IMR-90 (cell line): ENCODE data around the gene DOCK2. TPM values are rescaled to one million over a fixed set of nuclear protein-coding genes. Genes with fewer than 3 reads are reported as not detected.

ENCODE experiments used
- ATAC-seq: fragments of 200-7000 bp; cut with Tn5 transposase; 2 replicates; pipeline ENCODE4 v1.9.1; 2020; ENCODE audit warnings: low read depth, mild to moderate bottlenecking, moderate library complexity
- BruUV-seq: library from RNA; stranded (reverse); fragments of 400-500 nt; replicated peaks from 2 replicates; lab custom pipeline; 2021; lab: Mats Ljungman, UMichigan
- CTCF ChIA-PET: fragments of 300-600 bp; formaldehyde crosslinking; extraction: SDS; loops from one replicate; lab custom pipeline; 2021; ENCODE audit warnings: antibody characterized with exemption; lab: Yijun Ruan, JAX
- POLR2A ChIA-PET: fragments of 300-600 bp; sonication (Branson Sonifier 250); formaldehyde crosslinking; loops from one replicate; lab custom pipeline; 2022; ENCODE audit warnings: antibody characterized with exemption; ENCODE audit not compliant: unreplicated experiment; lab: Charles Lee
- DNase-seq: peaks from one replicate; pipeline ENCODE4 v3.0.0; 2013
- H2AFZ ChIP-seq: replicated peaks from 2 replicates; pipeline ENCODE3; 2013; ENCODE audit warnings: low read length, mild to moderate bottlenecking; ENCODE audit not compliant: poor library complexity
- H2AK5ac ChIP-seq: 2 replicates; pipeline ENCODE4 v1.6.1; 2013; ENCODE audit warnings: low read depth, low read length, inconsistent platforms
- H2AK9ac ChIP-seq: replicated peaks from 2 replicates; pipeline ENCODE3; 2013; ENCODE audit warnings: mild to moderate bottlenecking, low read depth, low read length, moderate library complexity; ENCODE audit not compliant: poor library complexity
- H2BK120ac ChIP-seq: 2 replicates; pipeline ENCODE4 v1.6.1; 2013; ENCODE audit warnings: low read depth, low read length, inconsistent platforms
- H2BK15ac ChIP-seq: 3 replicates; pipeline ENCODE4 v1.6.1; 2013; ENCODE audit warnings: low read depth, low read length, inconsistent platforms
- H2BK20ac ChIP-seq: 2 replicates; pipeline ENCODE4 v1.6.1; 2013; ENCODE audit warnings: low read depth, mild to moderate bottlenecking, inconsistent platforms, low read length, moderate library complexity
- H2BK5ac ChIP-seq: 2 replicates; pipeline ENCODE4 v1.6.1; 2013; ENCODE audit warnings: mild to moderate bottlenecking, low read depth, low read length, inconsistent platforms; ENCODE audit not compliant: poor library complexity, severe bottlenecking
- H3K14ac ChIP-seq: replicated peaks from 2 replicates; pipeline ENCODE4 v1.6.1; 2013; ENCODE audit warnings: low read depth, low read length, inconsistent platforms
- H3K18ac ChIP-seq: 2 replicates; pipeline ENCODE4 v1.6.1; 2013; ENCODE audit warnings: low read depth, low read length, control low read depth
- H3K23ac ChIP-seq: 2 replicates; pipeline ENCODE4 v1.6.1; 2013; ENCODE audit warnings: low read depth, low read length, inconsistent platforms
- H3K27ac ChIP-seq: 2 replicates; pipeline ENCODE4 v1.5.1; 2013; ENCODE audit warnings: mild to moderate bottlenecking, control low read depth, low read length; ENCODE audit not compliant: insufficient read depth
- H3K27me3 ChIP-seq: 2 replicates; pipeline ENCODE4 v1.6.1; 2013; ENCODE audit warnings: low read length; ENCODE audit not compliant: control insufficient read depth, insufficient read depth
- H3K36me3 ChIP-seq: 2 replicates; pipeline ENCODE4 v1.6.1; 2013; ENCODE audit warnings: low read length, mixed read lengths; ENCODE audit not compliant: control insufficient read depth, insufficient read depth
- H3K4ac ChIP-seq: 2 replicates; pipeline ENCODE4 v1.6.1; 2013; ENCODE audit warnings: low read depth, low read length, inconsistent platforms
- H3K4me1 ChIP-seq: 2 replicates; pipeline ENCODE4 v1.6.1; 2013; ENCODE audit warnings: low read length, mixed read lengths; ENCODE audit not compliant: control insufficient read depth, insufficient read depth
- H3K4me2 ChIP-seq: 2 replicates; pipeline ENCODE4 v1.6.1; 2013; ENCODE audit warnings: low read depth, mild to moderate bottlenecking, control low read depth, low read length, moderate library complexity
- H3K4me3 ChIP-seq: 2 replicates; pipeline ENCODE4 v1.5.1; 2013; ENCODE audit warnings: low read depth, mild to moderate bottlenecking, control low read depth, low read length, moderate library complexity; ENCODE audit not compliant: insufficient read depth
- H3K56ac ChIP-seq: 2 replicates; pipeline ENCODE4 v1.6.1; 2013; ENCODE audit warnings: low read length, inconsistent platforms; ENCODE audit not compliant: insufficient read depth; ENCODE audit errors: extremely low read depth
- H3K79me1 ChIP-seq, 2 experiments: 2 replicates each; pipeline ENCODE4 v1.6.1; 2013; ENCODE audit warnings: low read length in 2 of 2, inconsistent platforms in 1 of 2, low read depth in 1 of 2
- H3K9ac ChIP-seq: 2 replicates; pipeline ENCODE4 v1.6.1; 2013; ENCODE audit warnings: low read depth, low read length, control low read depth
- H3K9me1 ChIP-seq: 2 replicates; pipeline ENCODE4 v1.6.1; 2013; ENCODE audit warnings: low read length, inconsistent platforms; ENCODE audit not compliant: insufficient read depth
- H3K9me3 ChIP-seq: 2 replicates; pipeline ENCODE4 v1.6.1; 2013; ENCODE audit warnings: low read length; ENCODE audit not compliant: control insufficient read depth, insufficient read depth
- H4K20me1 ChIP-seq: 2 replicates; pipeline ENCODE4 v1.6.1; 2013; ENCODE audit warnings: low read length, inconsistent platforms; ENCODE audit not compliant: insufficient read depth
- H4K5ac ChIP-seq: 2 replicates; pipeline ENCODE4 v1.6.1; 2013; ENCODE audit warnings: mild to moderate bottlenecking, low read depth, low read length, control low read depth
- H4K8ac ChIP-seq, 2 experiments: 2 replicates each; pipeline ENCODE4 v1.6.1; 2013; ENCODE audit warnings: low read depth in 2 of 2, low read length in 2 of 2, control low read depth in 1 of 2, inconsistent platforms in 1 of 2
- H4K91ac ChIP-seq: 2 replicates; pipeline ENCODE4 v1.6.1; 2013; ENCODE audit warnings: low read depth, low read length, inconsistent platforms; ENCODE audit not compliant: insufficient read depth
- BHLHE40 ChIP-seq: fragments of 150-350 bp; IDR thresholded peaks from 2 replicates; pipeline ENCODE4 v1.6.1; 2016; ENCODE audit warnings: mild to moderate bottlenecking, low read depth, low read length
- CEBPB ChIP-seq: IDR thresholded peaks from 2 replicates; pipeline ENCODE4 v1.6.1; 2012; ENCODE audit warnings: low read depth, low read length, improper control_type of control experiment
- CHD1 ChIP-seq: IDR thresholded peaks from 2 replicates; pipeline ENCODE4 v1.6.1; 2012; ENCODE audit warnings: low read depth, low read length, improper control_type of control experiment
- MAFK ChIP-seq: IDR thresholded peaks from 2 replicates; pipeline ENCODE4 v1.6.1; 2012; ENCODE audit warnings: low read depth, low read length, improper control_type of control experiment
- MAZ ChIP-seq: IDR thresholded peaks from 2 replicates; pipeline ENCODE4 v1.6.1; 2012; ENCODE audit warnings: low read depth, mild to moderate bottlenecking, low read length, improper control_type of control experiment, moderate library complexity, borderline replicate concordance
- RAD21 ChIP-seq: IDR thresholded peaks from 2 replicates; pipeline ENCODE4 v1.6.1; 2012; ENCODE audit warnings: low read length, improper control_type of control experiment
- USF2 ChIP-seq: fragments of 150-350 bp; IDR thresholded peaks from 2 replicates; pipeline ENCODE4 v1.6.1; 2017; ENCODE audit warnings: mild to moderate bottlenecking, antibody characterized with exemption, low read length, low read depth
- whole genome bisulfite sequencing, 2 experiments: methylation state at CpG; one replicate each; pipeline versions ENCODE4 v1.1.5 to v1.1.7; 2013; ENCODE audit warnings: missing lambda C conversion rate in 2 of 2; ENCODE audit not compliant: insufficient read length in 1 of 2; ENCODE audit errors: extremely low coverage in 2 of 2; 5-methylcytosine and 5-hydroxymethylcytosine counted together
- dilution Hi-C: fragments of 300-500 bp; cut with HindIII; formaldehyde crosslinking; loops from one replicate; pipeline ENCODE4 v1.14.3; 2018; ENCODE audit warnings: low sequenced_read_pairs; ENCODE audit not compliant: unreplicated experiment
- in situ Hi-C: fragments of 300-500 bp; cut with MboI; formaldehyde crosslinking; loops from 3 replicates; pipeline ENCODE4 v1.14.3; 2019; ENCODE audit warnings: low sequenced_read_pairs, inconsistent platforms, mixed read lengths
- intact Hi-C: fragments of 100-400 bp; cut with micrococcal nuclease; formaldehyde crosslinking; loops from 2 replicates; pipeline ENCODE4 v1.10.0; 2022
- polyA plus RNA-seq, 3 experiments: library from polyadenylated mRNA; depleted of rRNA; stranded (reverse); fragments of >200 nt; gene quantifications; 2 replicates each; pipeline ENCODE4 v1.2.3, GENCODE V29; 2012; ENCODE audit warnings: low replicate concordance in 1 of 3
- total RNA-seq: library from RNA; depleted of rRNA; stranded (reverse); fragments of >200 nt; gene quantifications from 2 replicates; pipeline ENCODE4 v1.2.3, GENCODE V29; 2012

DOCK2 gene
- total and polyA plus RNA-seq, 2 of the 4 experiments (the other 2 are of a cell fraction): 0.72 to 3.0 TPM

GRCh38 chr5:169697976-169698375, 60.9 kb downstream of the DOCK2 start:
- no peak overlapping the region; the same call in 1 of the 2 replicates for H4K5ac ChIP-seq
- no peaks in the 10 kb centered on the region for H4K20me1 ChIP-seq
- H3K27ac ChIP-seq: no peak overlapping the region
- 0 out of 4 replicates have a peak, but pooled peaks cover 0 to 12% of the 10 kb centered on the region in 2 experiments for H3K79me1 ChIP-seq
- H2AFZ ChIP-seq: peak overlapping the region; percentile 9
- H2AK5ac ChIP-seq: peak overlapping the region; percentile 80
- intact Hi-C loops: no loop called here
- no peak overlapping the region for H3K9ac ChIP-seq
- H2BK15ac ChIP-seq: peak overlapping the region; percentile 67
- H2AK9ac ChIP-seq: no peak overlapping the region
- ChIA-PET POLR2A (no interaction called here), CTCF (interaction anchor here (1.9 to 9.1 kb wide), 2 partner anchors 9 to 282 kb away, joined by 4 to 117 read pairs; partner anchors contain the start of gene INSYN2B)
- peak overlapping the region; percentile 86 for H4K91ac ChIP-seq
- BruUV-seq: no TSS peak
- peak overlapping the region; percentile 9 for H2BK5ac ChIP-seq
- H3K18ac ChIP-seq: peak overlapping the region; percentile 48
- peak overlapping the region; percentile 5 for H3K14ac ChIP-seq
- peaks cover 21% of the 10 kb centered on the region for H3K9me1 ChIP-seq
- WGBS, 2 experiments: 69% methylated on average over 3 of the region's 3 CpGs; no CpG with 5 or more reads in 1 of the 2 experiments
- ATAC-seq (no peak), DNase-seq (no peak)
- 0 out of 2 replicates have a peak overlapping the region, but pooled peaks have one; percentile 38 for H3K56ac ChIP-seq
- no peak overlapping the region for H3K4me3 ChIP-seq
- peak overlapping the region; percentile 90 for H2BK20ac ChIP-seq
- H4K8ac ChIP-seq: peak overlapping the region; percentile 46 to 71; a peak in 2 of 4 replicates
- peak overlapping the region; percentile 98 for H2BK120ac ChIP-seq
- peaks cover 23% of the 10 kb centered on the region for H3K4me1 ChIP-seq
- no peaks in the 10 kb centered on the region for H3K27me3 ChIP-seq
- 0 out of 2 replicates have a peak overlapping the region, but pooled peaks have one; percentile 25 for H3K23ac ChIP-seq
- H3K9me3 ChIP-seq: no peaks in the 10 kb centered on the region
- H3K4me2 ChIP-seq: no peak overlapping the region
- peak overlapping the region; percentile 70 for H3K4ac ChIP-seq
- no peak for TF ChIP-seq MAFK
- TF ChIP-seq USF2: no peak
- no peak for TF ChIP-seq CHD1
- TF ChIP-seq RAD21: no peak
- TF ChIP-seq BHLHE40: no peak
- no peak for TF ChIP-seq CEBPB
- no peak for TF ChIP-seq MAZ
- no peaks in the 10 kb centered on the region for H3K36me3 ChIP-seq
- in situ Hi-C loops: no loop called here
- dilution Hi-C loops: no loop called here
